GM12892 (cell line): ENCODE results near the gene NOL4L.

ENCODE experiments used
- POLR2A ChIP-seq: IDR thresholded peaks from 2 replicates; pipeline ENCODE4 v1.6.1; 2011; ENCODE audit warnings: low read depth, low read length, control low read depth
- POLR2AphosphoS5 ChIP-seq: IDR thresholded peaks from 2 replicates; pipeline ENCODE4 v1.6.1; 2011; ENCODE audit warnings: low read depth, low read length, control low read depth
- TAF1 ChIP-seq: IDR thresholded peaks from 2 replicates; pipeline ENCODE4 v1.6.1; 2011; ENCODE audit warnings: low read depth, mild to moderate bottlenecking, control low read depth, low read length, borderline replicate concordance

DNA sequence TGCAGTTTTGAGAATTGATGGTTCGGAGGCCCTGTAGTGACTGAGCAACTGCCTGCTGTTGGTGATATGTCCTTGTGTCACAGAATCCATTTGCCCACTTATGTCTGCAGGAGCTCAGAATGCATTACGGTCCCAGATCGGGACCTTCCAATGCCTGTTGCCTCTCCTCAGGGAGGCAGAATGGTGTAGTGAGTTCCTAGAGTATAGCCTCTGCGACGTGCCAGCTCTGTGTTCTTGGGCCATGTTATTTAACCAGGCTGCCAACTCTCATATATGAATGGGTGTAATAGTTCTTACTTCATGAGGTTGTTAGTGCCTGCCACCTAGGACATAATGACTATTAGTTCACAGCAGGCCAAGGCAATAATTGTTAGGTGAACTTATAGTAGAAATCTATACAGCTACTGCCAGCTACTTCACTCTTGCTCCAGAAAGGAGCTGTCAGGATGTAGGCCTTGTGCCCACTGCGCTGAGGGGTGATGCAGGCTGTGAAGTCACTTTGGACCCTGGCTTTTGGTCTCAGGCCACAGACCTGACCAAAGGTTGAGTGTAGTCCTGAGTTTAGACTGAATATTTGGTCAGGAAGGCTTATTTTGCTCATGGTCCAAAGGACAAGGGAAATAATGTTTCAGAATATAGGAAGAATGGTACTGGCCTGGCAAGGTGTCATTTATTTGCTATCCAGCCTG, 144.9 kb downstream of the NOL4L start:
- no peak for TF ChIP-seq POLR2A
- TF ChIP-seq TAF1 = no peak
- TF ChIP-seq POLR2AphosphoS5 = 0 out of 2 replicates have a peak, but pooled peaks have one; percentile 12
